Calu3 (cell line): ENCODE data around the gene LYVE1. TPM values are rescaled to one million over a fixed set of nuclear protein-coding genes. Genes with fewer than 3 reads are reported as not detected.

Experiments used
- BruUV-seq: library from RNA; stranded (reverse); fragments of 400-500 nt; replicated peaks from 2 replicates; lab custom pipeline; 2021; lab: Mats Ljungman, UMichigan
- CTCF ChIA-PET: fragments of 300-600 bp; sonication (Branson Sonifier 250); formaldehyde crosslinking; loops from one replicate; lab custom pipeline; 2022; ENCODE audit warnings: antibody characterized with exemption; lab: Charles Lee
- DNase-seq: peaks from one replicate; pipeline ENCODE4 v3.0.0; 2022
- H3K27ac Mint-ChIP-seq: one replicate; pipeline ENCODE4 v1.8.0; 2022; ENCODE audit warnings: mixed read lengths; ENCODE audit not compliant: unreplicated experiment
- H3K27me3 Mint-ChIP-seq: one replicate; pipeline ENCODE4 v1.8.0; 2022; ENCODE audit warnings: mixed read lengths; ENCODE audit not compliant: unreplicated experiment
- H3K36me3 Mint-ChIP-seq: one replicate; pipeline ENCODE4 v1.8.0; 2022; ENCODE audit warnings: mild to moderate bottlenecking, moderate library complexity, mixed read lengths; ENCODE audit not compliant: insufficient read depth, unreplicated experiment
- H3K4me1 Mint-ChIP-seq: one replicate; pipeline ENCODE4 v1.8.0; 2022; ENCODE audit warnings: mild to moderate bottlenecking, low read depth, mixed read lengths; ENCODE audit not compliant: unreplicated experiment
- H3K4me3 Mint-ChIP-seq: one replicate; pipeline ENCODE4 v1.8.0; 2022; ENCODE audit warnings: mild to moderate bottlenecking, low read depth, moderate library complexity, mixed read lengths; ENCODE audit not compliant: unreplicated experiment
- H3K9me3 Mint-ChIP-seq: one replicate; pipeline ENCODE4 v1.8.0; 2022; ENCODE audit warnings: low read depth, mixed read lengths; ENCODE audit not compliant: unreplicated experiment
- intact Hi-C: fragments of 100-400 bp; cut with micrococcal nuclease; formaldehyde crosslinking; loops from one replicate; pipeline ENCODE4 v1.10.0; 2022; ENCODE audit not compliant: unreplicated experiment
- total RNA-seq: library from RNA; stranded (reverse); gene quantifications from 2 replicates; pipeline ENCODE4 v1.2.3, GENCODE V29; 2022
- TF ChIP-seq, protein P1 (sequence below): fragments of 200-600 bp; IDR thresholded peaks from one replicate; pipeline ENCODE4 v1.8.0; 2022; ENCODE audit warnings: antibody characterized with exemption; ENCODE audit not compliant: unreplicated experiment

LYVE1 gene
- total RNA-seq, 1 experiment from 2014 or later = not detected

DNA sequence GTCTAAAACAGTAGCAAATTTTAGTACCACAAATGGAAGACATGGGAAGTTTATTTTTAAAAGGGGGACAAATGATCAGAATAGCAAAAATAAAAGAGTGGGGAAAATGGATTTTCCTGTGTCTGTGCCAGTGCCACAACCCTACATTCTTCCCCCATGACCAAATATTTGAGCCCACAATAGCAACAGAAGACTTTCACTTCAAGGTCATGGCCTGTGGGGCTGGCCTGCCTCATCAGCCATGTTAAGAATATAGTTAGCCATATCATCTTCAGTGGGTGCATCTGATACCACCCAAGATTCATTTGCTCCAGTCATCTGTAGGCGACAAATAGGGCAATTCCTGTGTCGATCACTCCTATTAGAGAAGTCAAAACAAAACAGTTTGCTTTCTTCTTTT, 53.8 kb downstream of the LYVE1 start:
- Mint-ChIP-seq H3K27ac (no peak overlapping the region), H3K4me3 (no peak overlapping the region), H3K27me3 (no peaks in the 10 kb centered on the region), H3K36me3 (no peaks in the 10 kb centered on the region), H3K9me3 (no peaks in the 10 kb centered on the region), H3K4me1 (no peaks in the 10 kb centered on the region)
- intact Hi-C loops = loop anchor here (1.0 to 2.0 kb wide), 2 partner anchors 108 to 140 kb away; no protein-coding TSS in a partner anchor
- TF ChIP-seq, protein P1, sequence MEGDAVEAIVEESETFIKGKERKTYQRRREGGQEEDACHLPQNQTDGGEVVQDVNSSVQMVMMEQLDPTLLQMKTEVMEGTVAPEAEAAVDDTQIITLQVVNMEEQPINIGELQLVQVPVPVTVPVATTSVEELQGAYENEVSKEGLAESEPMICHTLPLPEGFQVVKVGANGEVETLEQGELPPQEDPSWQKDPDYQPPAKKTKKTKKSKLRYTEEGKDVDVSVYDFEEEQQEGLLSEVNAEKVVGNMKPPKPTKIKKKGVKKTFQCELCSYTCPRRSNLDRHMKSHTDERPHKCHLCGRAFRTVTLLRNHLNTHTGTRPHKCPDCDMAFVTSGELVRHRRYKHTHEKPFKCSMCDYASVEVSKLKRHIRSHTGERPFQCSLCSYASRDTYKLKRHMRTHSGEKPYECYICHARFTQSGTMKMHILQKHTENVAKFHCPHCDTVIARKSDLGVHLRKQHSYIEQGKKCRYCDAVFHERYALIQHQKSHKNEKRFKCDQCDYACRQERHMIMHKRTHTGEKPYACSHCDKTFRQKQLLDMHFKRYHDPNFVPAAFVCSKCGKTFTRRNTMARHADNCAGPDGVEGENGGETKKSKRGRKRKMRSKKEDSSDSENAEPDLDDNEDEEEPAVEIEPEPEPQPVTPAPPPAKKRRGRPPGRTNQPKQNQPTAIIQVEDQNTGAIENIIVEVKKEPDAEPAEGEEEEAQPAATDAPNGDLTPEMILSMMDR = no peak
- no peak for DNase-seq
- CTCF ChIA-PET = interaction anchor here (0.6 to 1.7 kb wide), 3 partner anchors 24 to 140 kb away, joined by 3 to 5 read pairs (median 4); partner anchors contain the start of gene RNF141
- BruUV-seq = no TSS peak

DNA sequence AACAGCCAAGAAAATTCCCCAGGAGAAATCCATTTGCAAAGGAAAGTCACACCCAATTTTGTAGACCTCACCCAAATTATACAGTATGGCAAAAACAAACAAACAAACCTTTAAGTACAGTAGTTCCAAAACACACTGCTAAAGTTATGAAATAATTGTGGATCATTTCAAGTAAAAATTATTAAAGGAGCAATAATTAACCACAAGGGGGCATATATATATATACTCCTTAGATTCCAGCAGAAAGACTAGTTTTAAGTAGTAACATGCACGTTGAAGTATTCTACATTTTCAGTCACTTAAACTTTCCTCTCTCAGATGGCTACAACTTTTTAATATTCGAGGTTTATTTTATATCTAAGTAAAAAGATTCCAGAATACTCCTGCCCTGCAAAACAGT, 54.3 kb downstream of the LYVE1 start:
- TF ChIP-seq, protein P1 = peak; percentile 19

DNA sequence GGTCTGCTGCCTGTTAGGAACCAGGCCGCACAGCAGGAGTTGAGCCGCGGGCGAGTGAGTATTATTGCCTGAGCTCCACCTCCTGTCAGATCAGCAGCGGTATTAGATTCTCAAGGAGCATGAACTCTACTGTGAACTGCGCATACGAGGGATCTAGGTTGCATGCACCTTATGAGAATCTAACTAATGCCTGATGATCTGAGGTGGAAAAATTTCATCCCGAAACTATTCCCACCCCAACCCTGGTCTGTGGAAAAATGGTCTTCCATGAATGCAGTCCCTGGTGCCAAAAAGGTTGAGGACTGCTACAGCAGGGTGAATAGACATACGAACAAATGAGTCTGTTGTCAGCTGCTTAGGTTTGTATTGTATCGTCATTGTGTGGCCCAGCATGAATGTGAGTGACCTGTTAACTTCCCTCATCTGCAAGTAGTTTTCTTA, 57.3 kb downstream of the LYVE1 start:
- Mint-ChIP-seq H3K36me3 (no peaks in the 10 kb centered on the region), H3K4me1 (no peaks in the 10 kb centered on the region), H3K27ac (no peak overlapping the region), H3K9me3 (no peaks in the 10 kb centered on the region), H3K4me3 (no peak overlapping the region), H3K27me3 (no peaks in the 10 kb centered on the region)
- DNase-seq = no peak
- CTCF ChIA-PET = no interaction called here
- BruUV-seq = no TSS peak
- TF ChIP-seq, protein P1 = no peak
- intact Hi-C loops = no loop called here

More for the DNA sequence above, 54.3 kb downstream of the LYVE1 start:
- DNase-seq = no peak
- no TSS peak for BruUV-seq
- no peaks in the 10 kb centered on the region for H3K36me3 Mint-ChIP-seq
- H3K4me1 Mint-ChIP-seq = no peaks in the 10 kb centered on the region
- H3K27me3 Mint-ChIP-seq = no peaks in the 10 kb centered on the region
- H3K4me3 Mint-ChIP-seq = no peak overlapping the region
- H3K27ac Mint-ChIP-seq = no peak overlapping the region
- CTCF ChIA-PET = interaction anchor here (0.6 to 1.7 kb wide), 3 partner anchors 23 to 140 kb away, joined by 3 to 5 read pairs (median 4); partner anchors contain the start of gene RNF141
- no peaks in the 10 kb centered on the region for H3K9me3 Mint-ChIP-seq
- intact Hi-C loops = loop anchor here (1.0 to 2.0 kb wide), 2 partner anchors 107 to 140 kb away; no protein-coding TSS in a partner anchor

Other genes with a start within 250 kb of the LYVE1 start
- 2.1 and 3.1 TPM in 2 replicates for gene AMPD3, start 113.4 kb downstream of the LYVE1 start, total RNA-seq
- 33.9 and 40.3 TPM in 2 replicates for gene RNF141, start 27.5 kb downstream of the LYVE1 start, total RNA-seq
- not detected in 2 replicates for gene IRAG1, start 125.1 kb upstream of the LYVE1 start, total RNA-seq
- gene CTR9, start 182.6 kb upstream of the LYVE1 start, total RNA-seq = 31.4 and 34.0 TPM in 2 replicates
- 690 and 772 TPM in 2 replicates for gene EIF4G2, start 240.3 kb upstream of the LYVE1 start, total RNA-seq